NCI-H446 (cell line): ENCODE data around the gene NHEJ1.

Source experiments
- DNase-seq, 2 experiments: peaks; one replicate each; lab custom pipeline; 2025; lab: John Stamatoyannopoulos, UW

NHEJ1 gene

DNA sequence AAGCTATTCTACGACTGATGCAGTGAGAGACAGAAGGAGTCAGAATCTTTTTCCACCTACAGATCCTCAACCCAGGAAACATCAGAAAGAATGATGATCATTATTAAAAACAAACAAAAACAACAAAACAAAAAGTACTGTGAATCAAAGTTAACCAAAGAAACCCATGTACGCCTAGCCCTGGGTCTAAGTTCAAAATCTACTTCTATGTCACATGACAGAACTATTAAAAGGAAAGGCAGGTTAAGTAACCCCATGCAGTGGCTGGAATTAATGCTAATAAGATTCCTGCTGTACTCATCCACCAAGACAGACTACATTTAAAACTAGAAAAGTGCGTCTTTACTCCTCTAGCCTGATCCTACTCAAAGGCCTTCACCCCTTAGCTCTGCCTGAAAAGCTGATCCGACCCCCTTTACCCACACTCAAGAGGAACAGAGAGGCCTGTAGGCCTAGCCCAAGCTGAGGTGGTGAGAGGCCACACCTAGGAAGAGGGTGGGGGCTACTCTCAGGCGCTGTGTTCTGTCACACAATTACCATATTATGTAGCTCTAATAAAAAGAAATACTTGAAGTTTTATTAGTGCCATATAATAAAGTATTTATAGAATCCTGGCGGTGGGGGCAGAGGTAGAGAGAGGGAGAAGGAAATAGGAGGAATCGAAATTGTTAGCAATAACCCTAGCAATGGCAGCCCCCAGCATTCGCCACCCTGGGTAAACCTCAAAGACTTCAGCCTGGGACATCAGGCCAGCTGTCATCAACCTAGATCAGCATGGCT lies 37.1 kb downstream of the NHEJ1 start:
- DNase-seq: no peak

DNA sequence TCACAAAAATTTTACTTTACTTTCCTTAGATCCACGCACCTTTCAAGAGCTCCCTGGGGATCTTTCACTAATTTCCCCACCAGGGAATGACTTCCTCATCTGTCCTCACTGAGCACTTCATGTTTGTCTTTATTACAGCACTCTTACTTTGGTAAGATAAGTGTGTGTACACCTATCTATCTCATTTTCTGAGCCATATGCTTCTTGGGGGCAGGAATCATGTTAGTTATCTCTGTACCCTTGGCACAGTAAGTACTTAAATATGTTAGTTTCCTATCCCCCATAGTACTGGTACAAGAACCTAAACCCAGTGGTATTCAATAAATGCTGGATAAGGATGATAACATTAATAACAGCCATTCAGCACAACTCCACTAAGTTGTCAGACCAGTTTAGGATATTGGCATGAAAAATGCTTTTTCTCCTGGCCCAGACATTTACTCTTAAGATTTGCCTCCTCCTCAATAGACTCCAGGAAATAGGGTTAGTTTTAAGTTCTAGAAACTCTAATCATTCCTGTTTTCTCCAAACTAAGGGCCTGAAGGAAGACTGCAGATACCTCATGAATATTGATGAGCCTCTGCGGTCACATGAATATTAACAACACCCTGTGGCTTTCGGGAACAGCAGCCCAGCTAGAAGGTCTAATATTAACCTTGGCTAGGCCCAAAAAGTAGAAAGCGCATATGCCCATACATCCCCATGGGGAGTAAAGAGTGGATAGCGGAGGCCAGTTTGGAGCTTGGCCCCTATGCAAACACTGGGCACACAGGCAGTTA lies 38.2 kb downstream of the NHEJ1 start:
- DNase-seq: no peak

DNA sequence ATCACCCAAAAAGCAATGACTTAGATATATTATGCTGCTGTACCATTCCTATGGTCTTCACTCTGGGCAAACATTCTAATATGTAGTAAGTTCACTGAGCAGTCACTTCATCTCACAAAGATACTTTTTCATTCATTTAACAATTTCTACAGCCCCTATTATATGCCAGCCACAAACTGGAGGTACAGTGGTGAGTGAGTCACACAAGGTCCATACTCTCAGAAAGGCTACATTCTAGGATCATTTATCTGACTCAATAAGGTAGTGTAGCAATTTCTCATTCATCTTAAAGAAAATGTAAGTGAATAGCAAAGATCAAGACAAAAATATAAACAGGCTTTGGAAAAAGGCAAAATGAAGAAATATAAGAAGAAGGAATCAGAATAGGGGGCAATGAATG lies 40.5 kb downstream of the NHEJ1 start:
- DNase-seq: no peak

DNA sequence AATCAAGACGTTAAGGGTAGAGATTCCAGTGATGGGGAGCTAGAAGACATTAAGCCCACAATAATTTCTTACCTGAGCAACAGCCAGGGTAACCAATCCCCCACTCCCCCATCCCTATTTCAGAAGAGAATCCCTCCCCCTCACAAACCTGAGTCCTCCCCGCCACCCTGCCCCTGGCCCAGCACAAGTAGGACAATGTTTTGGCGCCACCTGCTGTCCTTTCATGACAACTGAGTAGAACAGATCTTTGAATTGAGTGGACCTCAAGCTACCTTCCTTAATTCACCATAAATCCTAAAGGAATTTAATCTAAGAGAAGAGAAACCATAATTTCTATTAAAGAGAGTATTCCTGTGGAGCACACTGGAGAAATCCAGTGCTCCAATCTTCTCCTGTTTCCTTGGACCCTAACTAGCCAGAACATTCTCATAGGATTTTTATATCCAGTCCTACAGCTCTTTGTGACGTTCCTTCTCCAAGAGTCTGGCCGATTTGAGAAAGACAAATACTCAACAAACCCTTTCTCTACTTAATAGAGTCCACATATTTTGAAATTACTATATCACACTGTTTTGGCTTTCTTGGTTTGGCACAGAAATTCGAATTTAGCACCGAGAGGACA lies 41.1 kb downstream of the NHEJ1 start:
- DNase-seq: peak in 1 of 2 experiments; percentile 56

DNA sequence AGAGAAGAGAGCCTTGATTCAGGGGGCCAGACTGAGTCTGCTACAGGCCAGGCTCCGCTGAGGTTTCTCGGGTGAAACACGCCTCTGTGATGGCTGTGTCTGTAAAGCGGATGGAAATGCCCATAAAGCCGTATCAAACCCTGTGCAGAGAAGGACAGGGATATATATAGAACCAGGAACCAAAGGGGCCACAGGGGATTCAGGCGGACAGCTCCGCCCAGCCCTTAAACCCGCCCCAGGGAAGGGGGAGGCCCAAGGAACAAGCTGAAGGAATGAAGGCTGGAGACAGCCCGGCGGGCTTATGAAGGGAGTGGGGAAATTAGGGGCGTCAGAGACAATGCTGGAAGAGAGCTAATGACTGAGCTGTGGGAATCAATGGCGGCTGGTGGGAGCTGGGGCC lies 42.1 kb downstream of the NHEJ1 start:
- DNase-seq: no peak

DNA sequence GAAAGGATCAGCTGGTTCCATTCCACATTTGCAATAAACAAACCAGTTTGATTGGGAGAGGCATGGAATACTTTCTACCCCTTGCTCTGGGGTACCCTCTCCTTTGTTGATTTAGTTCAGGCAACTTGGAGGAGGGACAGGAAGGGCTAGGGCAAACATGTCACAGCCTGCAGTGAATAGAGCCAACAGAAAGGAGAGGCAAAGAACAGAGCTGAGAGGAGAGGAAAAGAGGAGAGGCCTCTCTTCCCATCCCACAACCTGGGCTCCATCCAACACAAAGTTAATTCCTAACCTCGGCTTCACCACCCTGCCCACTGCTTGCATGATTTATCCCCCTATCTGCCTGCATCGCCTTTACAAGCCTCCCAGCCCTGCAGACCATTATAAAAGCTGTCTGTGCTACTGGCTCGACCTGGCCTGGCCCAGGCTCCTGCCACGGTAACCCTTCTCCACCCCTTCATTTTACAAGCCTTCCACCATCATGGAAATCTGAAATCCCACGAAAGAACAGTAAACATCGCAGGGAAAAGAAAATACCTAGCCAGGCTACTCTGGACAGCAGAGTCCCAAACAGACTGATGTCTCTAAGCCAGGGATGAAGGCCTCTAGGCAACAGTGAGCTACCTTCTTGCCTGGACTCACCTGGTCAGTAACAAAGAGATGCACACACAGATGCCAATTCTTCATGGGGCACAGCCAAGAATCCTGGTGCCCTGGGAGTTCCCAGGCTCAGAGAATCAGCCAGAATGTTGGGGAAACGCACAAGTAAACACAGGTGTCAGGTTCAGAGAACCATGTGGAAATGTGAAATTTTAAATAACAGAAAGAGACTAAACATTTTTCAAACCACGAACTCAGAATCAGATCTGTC lies 43.6 kb downstream of the NHEJ1 start:
- no peak for DNase-seq

DNA sequence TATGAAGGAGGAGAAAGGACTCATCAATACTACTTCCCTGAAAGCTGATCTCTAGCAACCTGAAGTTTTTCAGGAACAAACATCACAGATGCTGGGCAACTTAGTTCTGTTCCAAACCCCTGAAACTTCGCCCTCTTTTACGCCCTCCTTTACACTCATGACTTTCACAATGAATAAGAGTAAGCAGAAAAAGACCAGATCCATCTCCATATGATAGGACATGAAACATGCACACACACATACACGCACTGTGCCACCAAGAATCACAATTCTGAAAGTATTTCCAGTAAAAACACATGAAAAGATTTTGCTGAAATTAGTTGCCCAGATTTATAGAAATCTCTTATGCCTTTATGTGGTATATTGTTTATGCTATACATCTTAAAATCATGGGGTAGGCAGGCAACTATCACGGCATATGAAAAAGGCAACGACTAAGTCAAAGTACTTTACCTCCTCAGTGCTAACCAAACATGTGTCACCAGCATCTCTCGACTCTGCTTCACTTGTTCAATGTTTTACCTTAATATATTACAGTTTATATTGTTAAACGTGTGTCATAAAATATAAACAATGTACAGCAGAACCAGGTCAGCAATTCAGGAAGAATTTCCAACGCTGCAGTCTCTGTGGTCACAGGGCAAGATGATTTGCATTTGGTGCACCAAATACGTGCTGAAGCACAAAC lies 47.8 kb downstream of the NHEJ1 start:
- DNase-seq: no peak

DNA sequence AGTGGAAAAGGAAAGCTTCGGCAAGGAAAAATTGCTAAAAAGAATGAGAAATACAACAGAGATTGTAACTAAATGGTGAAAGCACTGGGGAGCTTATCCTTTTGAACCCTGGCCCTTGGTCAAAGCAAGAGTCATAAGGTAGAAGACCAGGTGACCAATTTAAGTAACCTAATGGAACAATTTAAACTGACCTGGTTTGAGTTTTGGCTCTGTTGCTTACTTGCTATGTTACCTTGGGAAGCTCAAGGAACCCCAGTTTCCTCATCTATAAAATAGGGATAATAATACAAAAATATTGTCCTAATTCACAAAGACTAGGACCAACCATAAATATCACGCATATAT lies 48.6 kb downstream of the NHEJ1 start:
- DNase-seq: no peak

DNA sequence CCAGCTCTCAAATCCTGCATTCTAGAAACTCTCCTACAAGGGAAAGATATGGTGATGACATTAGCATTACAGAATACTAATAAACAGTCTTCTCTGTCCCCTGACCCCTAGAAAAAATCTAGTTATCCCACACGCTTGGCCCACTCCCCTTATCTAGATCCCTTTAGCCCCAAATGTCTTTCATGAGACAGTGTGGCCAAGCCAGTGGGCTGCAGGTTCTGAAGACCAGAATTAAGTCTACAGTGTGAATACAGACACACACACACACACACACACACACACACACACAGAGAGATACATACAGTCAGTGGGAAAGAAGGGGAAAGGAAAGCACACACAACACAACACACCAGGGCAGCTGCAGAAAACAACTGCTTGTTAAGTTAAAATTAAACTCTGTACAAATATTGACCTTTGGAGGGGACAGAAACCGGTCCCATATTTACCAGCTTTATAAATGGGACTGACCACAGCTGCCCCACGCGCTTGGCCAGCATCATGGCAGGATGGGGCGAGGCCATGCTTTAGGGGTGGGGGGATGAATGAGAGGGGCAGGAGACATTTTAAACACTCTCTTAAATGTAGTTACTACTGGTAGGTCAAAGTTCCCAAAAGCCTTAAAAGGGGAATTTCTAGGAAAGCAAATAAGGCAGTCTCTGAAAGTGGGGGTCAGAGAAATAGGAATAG lies 49.1 kb downstream of the NHEJ1 start:
- no peak for DNase-seq

DNA sequence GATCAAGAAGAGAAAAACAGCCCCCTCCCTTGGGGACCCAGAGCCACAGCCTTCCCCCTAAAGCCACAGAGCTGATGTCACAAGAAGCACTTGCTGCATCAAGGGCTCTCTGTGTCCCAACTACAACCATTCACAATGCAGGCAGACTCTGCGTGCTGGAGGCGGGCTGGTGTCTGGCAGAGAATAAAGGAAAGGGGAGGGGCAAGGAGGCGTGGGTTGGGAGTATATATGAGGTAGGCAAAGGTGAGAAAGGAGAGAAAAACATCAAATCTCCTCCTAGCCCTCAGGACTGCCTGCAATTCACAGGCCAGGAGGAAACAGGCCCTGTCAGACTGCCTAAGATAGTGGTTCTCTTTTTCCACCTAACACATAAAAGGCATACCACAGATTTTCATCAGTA lies 51.1 kb downstream of the NHEJ1 start:
- DNase-seq: no peak

DNA sequence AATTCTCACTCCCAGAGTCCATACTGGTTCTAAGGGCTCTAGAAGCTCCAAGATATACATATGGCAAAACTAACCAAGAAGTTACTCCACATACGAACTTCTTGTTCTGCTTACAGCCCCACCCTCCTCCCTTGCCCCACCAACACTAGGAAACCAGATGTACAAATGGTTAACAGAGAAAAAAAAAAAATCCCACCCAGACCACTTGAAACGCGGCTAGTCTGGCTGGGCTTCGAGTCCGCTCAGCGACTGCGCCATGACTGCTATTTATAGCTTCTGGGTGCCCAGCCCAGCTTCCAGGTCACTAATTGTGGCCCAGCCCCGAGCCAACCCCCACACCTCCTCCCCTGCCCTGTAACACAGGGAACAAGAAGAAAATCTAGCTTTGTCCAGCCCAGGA lies 52.9 kb downstream of the NHEJ1 start:
- no peak for DNase-seq

DNA sequence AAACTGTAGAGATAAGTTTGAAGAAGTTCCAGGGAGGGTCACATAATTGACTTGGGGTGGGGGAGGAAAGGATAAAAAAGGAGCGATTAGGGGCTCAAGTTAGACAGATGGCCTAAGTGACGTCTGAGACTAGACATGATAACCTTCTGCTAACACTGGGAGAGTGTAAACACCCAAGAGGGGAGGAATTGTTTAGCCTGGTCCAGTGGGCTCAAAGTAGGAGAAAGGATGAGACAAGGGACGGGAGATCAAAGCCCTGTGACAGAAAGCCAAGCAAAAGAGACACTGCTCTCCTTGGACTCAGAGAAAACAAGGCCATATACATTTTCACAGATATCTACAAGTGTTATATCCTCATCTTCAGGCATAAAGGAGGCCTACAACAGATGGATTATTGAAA lies 54.4 kb downstream of the NHEJ1 start:
- DNase-seq: no peak

DNA sequence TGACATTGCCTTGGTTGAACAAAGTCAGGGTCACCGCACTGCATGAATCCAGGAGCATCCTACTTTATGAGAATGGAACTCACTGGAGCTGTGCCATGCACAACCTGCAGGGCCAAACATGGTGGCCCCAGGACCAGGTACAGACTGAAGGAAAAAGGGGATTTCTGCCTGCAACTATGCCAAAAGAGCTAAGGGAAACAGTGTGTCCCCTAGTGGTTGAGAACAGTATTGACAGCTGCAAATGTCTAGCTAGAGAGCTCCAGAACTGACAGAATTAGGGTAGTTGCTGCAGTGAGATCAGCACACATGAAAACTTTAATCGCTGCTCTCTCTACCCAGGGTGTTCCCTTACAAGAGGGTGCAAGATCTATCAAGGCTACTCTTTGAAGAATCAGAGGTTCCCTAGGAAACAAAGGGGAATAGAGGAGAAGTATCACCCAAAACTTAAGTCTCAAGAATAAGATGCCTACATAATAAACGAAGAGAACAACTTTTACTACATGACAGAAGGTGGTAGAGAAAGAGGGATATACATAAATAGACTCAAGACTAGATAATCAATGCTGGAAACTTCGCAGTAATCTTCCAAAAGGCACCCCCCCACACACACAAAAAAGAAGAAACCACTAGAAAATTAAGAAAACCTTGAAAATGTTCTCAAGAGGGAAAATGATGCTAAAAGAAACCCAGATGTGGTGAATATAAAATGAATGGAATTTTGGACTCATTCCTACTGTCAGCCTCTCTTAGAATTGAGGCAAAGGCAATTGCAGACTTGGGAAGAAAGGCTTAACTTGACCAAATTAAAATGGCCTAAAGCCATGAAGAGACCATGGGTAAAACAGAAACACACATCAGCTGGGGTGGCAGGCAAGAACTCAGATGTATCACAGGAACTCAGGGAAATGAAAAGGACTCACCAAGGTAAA lies 56.2 kb downstream of the NHEJ1 start:
- DNase-seq: peak; percentile 4 to 39

DNA sequence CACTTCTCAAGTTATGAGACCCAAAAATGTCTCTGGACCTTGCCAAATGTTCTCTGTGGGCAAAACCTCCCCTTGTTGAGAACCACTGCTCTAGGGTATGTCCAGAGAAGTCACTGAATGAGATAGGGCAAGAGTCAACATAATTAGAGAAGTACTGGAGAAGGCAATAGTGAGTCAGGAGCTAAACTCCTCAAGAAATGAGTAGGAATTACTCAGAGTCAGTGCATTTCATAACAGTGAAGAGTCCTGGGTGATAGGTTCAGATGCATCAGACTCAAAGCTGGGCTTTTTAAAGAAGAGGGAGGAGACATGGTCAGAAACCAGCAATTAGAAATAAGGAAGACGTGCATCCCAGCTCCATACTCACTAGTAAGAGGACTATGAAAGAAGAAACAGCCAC lies 61.3 kb downstream of the NHEJ1 start:
- no peak for DNase-seq

DNA sequence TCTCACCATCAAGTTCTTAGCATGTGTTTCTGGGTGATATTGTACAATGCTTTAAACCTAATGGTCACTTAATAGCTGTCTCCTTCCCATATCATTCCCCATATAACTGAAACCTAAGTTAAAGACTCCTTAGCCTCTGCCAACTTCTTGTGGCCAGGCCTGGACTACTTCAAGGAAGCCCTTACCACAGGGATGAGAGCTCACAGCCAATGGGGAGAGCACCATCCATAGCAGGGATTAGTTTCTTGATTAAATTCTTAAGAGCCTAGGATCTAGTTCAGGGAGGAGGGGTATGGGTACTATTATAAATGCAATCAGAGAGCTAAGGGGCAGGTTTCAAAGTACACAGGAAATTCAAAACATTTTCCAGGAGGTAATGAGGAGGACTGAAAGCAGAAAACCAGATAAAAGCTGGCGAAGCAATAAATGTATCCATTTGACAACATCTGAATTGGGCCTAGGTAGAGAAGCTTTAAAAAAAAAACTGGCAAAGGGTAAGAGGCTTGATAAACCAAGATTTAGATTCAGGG lies 65.1 kb downstream of the NHEJ1 start:
- no peak for DNase-seq

DNA sequence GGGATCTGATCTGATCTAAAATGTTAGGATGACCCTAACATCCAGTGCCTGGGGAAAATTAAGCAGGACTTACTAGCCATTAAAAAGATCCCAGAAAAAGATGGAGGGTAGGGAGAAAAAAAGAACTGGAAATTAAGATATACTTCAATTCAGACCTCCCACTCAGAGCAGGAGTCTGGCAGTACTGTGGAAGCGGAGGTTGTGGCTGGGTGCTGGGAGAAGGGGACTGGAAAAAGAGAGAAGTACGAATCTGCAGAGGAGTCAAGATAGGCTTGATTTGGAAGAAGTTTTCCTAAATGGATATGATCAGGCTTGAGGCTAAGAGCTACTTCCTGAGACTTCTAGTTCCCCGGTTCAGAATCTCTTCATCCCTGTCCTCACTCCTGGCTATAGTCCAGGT lies 66.4 kb downstream of the NHEJ1 start:
- DNase-seq: no peak

DNA sequence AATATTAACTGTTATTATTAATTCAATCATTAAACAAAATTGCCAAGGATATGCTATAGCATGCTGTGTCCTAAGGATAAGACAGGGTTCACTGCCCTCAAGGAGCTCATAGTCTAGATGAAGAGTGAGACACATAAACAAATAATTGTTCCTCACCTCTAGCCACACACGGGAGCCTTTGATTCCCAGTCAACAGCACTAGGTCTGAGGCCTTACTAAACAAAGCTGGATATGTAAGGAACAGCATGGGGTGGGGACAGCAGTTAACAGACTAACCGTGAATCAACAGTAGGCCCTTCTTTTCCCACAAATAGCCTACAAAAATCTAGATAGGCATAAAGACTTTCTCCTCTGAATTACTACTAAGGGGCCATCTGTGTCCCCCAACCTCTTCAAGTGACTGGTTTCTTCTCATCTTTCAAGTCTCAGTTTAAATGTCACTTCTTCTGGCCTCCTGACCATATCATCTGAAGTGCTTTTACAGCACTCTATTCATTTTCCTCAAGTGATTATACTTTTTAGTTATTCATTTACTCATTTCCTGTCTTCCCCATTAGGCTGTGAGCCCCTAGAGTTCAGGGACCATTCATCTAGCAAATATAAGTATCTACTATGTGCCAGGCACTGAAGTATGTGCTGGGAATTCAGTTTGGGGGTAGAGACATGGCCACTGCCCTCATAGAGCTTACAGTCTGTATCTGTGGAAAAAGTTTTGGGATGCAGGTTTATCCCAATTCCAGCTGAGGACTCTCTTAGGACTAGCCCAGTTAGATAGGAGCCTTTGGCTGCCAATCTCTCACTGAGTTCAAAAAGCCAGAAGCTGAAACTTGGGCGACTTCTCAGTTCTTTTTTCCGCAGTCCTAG lies 69.9 kb downstream of the NHEJ1 start:
- DNase-seq: no peak

DNA sequence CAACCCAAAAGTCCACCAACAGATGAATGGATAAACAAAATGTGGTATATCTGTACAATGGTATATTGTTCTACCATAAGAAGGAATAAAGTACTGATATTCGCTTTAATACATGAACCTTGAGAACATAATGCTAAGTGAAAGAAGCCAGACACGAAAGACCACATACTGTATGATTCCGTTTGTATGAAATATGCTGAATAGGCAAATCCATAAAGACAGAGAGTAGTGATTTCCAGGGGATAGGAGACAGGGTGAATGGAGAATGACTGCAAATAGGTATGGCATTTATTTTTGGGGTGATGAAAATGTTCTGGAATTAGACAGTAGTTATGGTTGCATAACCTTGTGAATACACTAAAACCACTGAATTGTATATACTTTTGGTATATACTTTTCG lies 71.3 kb downstream of the NHEJ1 start:
- DNase-seq: no peak

DNA sequence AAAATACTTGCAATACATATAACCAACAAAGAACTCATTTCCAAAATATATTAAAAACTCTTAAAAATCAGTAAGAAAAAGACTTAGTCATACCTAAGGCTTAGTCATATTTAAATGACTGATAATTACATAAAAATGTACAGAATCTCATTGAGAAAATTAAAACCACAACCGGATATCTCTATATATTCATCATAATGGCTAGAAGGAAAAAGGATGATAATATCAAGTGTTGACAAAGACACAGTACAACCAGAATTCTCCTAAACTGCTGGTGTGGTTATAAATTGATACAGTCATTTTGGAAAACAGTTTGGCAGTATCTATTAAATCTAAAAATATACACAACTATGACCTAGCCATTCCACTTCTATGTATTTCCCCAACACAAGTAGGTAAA lies 72.8 kb downstream of the NHEJ1 start:
- DNase-seq: no peak
